IPS-15b (cell line): ENCODE results near the gene MYO19.
"Not testable (repeated sequence)": the region's sequence is repeated elsewhere in the genome, so short reads cannot be mapped to it uniquely, and the experiment has no call there.

Experiments used
- H3K27me3 ChIP-seq: one replicate; pipeline ENCODE4 v1.6.1; 2013; ENCODE audit warnings: low read length; ENCODE audit not compliant: control insufficient read depth, insufficient read depth
- H3K36me3 ChIP-seq: one replicate; pipeline ENCODE4 v1.6.1; 2013; ENCODE audit warnings: low read length; ENCODE audit not compliant: control insufficient read depth, insufficient read depth
- H3K4me1 ChIP-seq: one replicate; pipeline ENCODE4 v1.6.1; 2013; ENCODE audit warnings: mild to moderate bottlenecking, low read length; ENCODE audit not compliant: control insufficient read depth, insufficient read depth
- H3K4me3 ChIP-seq: one replicate; pipeline ENCODE4 v1.5.1; 2013; ENCODE audit warnings: low read depth, low read length
- H3K9ac ChIP-seq: one replicate; pipeline ENCODE4 v1.6.1; 2013; ENCODE audit warnings: low read depth, mild to moderate bottlenecking, low read length
- H3K9me3 ChIP-seq: one replicate; pipeline ENCODE4 v1.6.1; 2013; ENCODE audit warnings: mild to moderate bottlenecking, low read length; ENCODE audit not compliant: control insufficient read depth, insufficient read depth

The MYO19 gene

DNA sequence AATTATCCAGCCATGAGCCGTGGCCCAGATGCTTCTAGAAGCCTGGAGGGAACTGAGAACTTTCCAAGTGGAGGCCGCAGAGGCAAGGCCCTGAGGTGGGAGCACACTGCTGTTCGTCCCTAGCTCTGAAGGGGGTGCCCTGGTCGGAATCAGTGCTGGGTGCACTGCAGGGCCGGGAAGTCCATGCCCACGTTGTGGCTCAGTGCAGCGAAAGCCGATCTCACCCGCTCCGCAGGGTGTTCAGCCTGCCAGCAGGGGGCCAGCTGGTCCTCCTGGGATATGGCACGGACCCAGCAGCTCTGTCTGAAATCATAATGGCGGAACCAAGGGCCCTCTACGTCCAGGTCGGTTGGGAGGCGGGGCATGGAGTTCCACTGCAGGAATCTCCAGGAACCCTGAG lies 84.7 kb downstream of the MYO19 start:
- not testable (repeated sequence) for H3K4me1 ChIP-seq, H3K9me3 ChIP-seq, H3K9ac ChIP-seq, H3K36me3 ChIP-seq, H3K27me3 ChIP-seq, H3K4me3 ChIP-seq
